ENCODE measurements around the gene TMED1. TPM values are rescaled to one million over a fixed set of nuclear protein-coding genes. Genes with fewer than 3 reads are reported as not detected.
A peak's percentile ranks its signal among the peaks of the same experiment; 100 is the strongest.

Gene TMED1
- total and polyA plus RNA-seq, 11 donors = 27.0 to 76.5 (median 35.8) TPM

GRCh38 chr19:10816691-10817090 lies 19.3 kb downstream of the TMED1 start:
- H3K9me3 ChIP-seq = no peaks in the 10 kb centered on the region
- DNase-seq (no peak), ATAC-seq (no peak)
- intact Hi-C loops (cut with DNase I) = no loop called here
- no peaks in the 10 kb centered on the region for H3K27me3 ChIP-seq
- WGBS, 4 donors = 86 to 100% (median 90%) methylated on average over 4 to 11 of the region's 11 CpGs
- H3K27ac ChIP-seq = peak overlapping the region in 9 of 12 donors; percentile 23 to 69 (median 61)
- H3K4me3 ChIP-seq = peak overlapping the region in 8 of 12 donors; percentile 14 to 55 (median 43)
- TF ChIP-seq POLR2A (IDR thresholded peaks at IDR 0.05) = no peak
- TF ChIP-seq CTCF (IDR thresholded peaks at IDR 0.05) = no peak
- H3K4me1 ChIP-seq = peaks cover 0 to 39% (median 0%) of the 10 kb centered on the region in 12 donors
- peaks cover 3 to 90% (median 75%) of the 10 kb centered on the region in 9 donors for H3K36me3 ChIP-seq

- no peak for DNase-seq
Measured at GRCh38 chr19:10815969-10816644, 19.9 kb downstream of the TMED1 start.

GRCh38 chr19:10815007-10815536 lies 20.9 kb downstream of the TMED1 start:
- no peak overlapping the region for H3K4me3 ChIP-seq
- intact Hi-C loops (cut with DNase I) = no loop called here
- DNase-seq = no peak
- H3K9me3 ChIP-seq = no peaks in the 10 kb centered on the region
- no peaks in the 10 kb centered on the region for H3K27me3 ChIP-seq
- H3K4me1 ChIP-seq = peaks cover 0 to 52% (median 0%) of the 10 kb centered on the region in 12 donors
- WGBS, 4 donors = 92 to 96% (median 96%) methylated on average over 9 of the region's 9 CpGs
- peaks cover 3 to 90% (median 75%) of the 10 kb centered on the region in 9 donors for H3K36me3 ChIP-seq
- peak overlapping the region in 1 of 12 donors; percentile 56 for H3K27ac ChIP-seq
- TF ChIP-seq POLR2A (IDR thresholded peaks at IDR 0.05) (no peak), CTCF (IDR thresholded peaks at IDR 0.05) (no peak)
- no peak for ATAC-seq

More at GRCh38 chr19:10815969-10816644, 19.9 kb downstream of the TMED1 start:
- Histone ChIP-seq H3K4me1 (peaks cover 0 to 44% (median 0%) of the 10 kb centered on the region in 12 donors), H3K27ac (peak overlapping the region in 5 of 12 donors; percentile 56 to 69 (median 62)), H3K9me3 (no peaks in the 10 kb centered on the region), H3K4me3 (peak overlapping the region in 6 of 12 donors; percentile 14 to 55 (median 48)), H3K36me3 (peaks cover 3 to 90% (median 75%) of the 10 kb centered on the region in 9 donors), H3K27me3 (no peaks in the 10 kb centered on the region)
- ATAC-seq = no peak
- WGBS, 4 donors = 93 to 95% (median 94%) methylated on average over 19 to 21 of the region's 21 CpGs
- intact Hi-C loops (cut with DNase I) = no loop called here
- TF ChIP-seq CTCF (IDR thresholded peaks at IDR 0.05) (no peak), POLR2A (IDR thresholded peaks at IDR 0.05) (no peak)

- H3K27ac ChIP-seq = peak overlapping the region in 6 of 12 donors; percentile 1 to 85 (median 22)
- peaks cover 3 to 94% (median 87%) of the 10 kb centered on the region in 9 donors for H3K36me3 ChIP-seq
- intact Hi-C loops (cut with DNase I) = no loop called here
- 57 to 64% (median 60%) methylated on average over 8 to 9 of the region's 9 CpGs for WGBS, 4 donors
- ATAC-seq (peak in 3 of 4 donors; percentile 60 to 69 (median 67)), DNase-seq (peak in 3 of 5 donors; percentile 43 to 83 (median 45))
- H3K4me1 ChIP-seq = peaks cover 0 to 73% (median 0%) of the 10 kb centered on the region in 12 donors
- H3K27me3 ChIP-seq = no peaks in the 10 kb centered on the region
- no peaks in the 10 kb centered on the region for H3K9me3 ChIP-seq
- TF ChIP-seq CTCF (IDR thresholded peaks at IDR 0.05) (no peak), POLR2A (IDR thresholded peaks at IDR 0.05) (no peak)
- H3K4me3 ChIP-seq = no peak overlapping the region
Measured at GRCh38 chr19:10812902-10813404, 23.1 kb downstream of the TMED1 start.

All from heart left ventricle (tissue), 16 donors.